KBM-7 (cell line): Measurements from ENCODE around the gene EBLN1.
"Not testable (repeated sequence)": the region's sequence is repeated elsewhere in the genome, so short reads cannot be mapped to it uniquely, and the experiment has no call there.

Experiments
- DNase-seq: peaks from one replicate; pipeline ENCODE4 v3.0.0-alpha.2; 2015
- in situ Hi-C: fragments of 300-500 bp; cut with MboI; formaldehyde crosslinking; loops from 2 replicates; pipeline ENCODE4 v1.14.3; 2020; ENCODE audit warnings: low sequenced_read_pairs, low pct_unique_long_range_greater_than_20kb, mixed read lengths

The EBLN1 gene

DNA sequence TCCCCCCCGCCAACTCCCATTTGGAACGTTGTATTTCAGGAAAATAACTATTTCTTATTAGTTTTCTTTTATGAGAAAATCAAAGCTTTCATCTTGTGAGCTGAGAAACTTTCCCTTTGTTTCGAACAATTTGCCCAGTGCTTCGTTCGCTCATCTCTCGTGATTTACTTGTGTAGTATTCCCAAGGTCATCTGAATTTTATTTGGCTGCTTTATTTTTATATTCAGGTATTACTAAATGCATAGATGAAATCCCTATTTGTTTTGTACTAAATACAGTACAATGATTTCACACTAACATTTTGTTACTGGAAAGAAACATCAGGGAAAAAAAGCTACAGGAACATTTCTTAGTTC lies 12.0 kb upstream of the EBLN1 start:
- DNase-seq, result no peak
- in situ Hi-C loops, result no loop called here

DNA sequence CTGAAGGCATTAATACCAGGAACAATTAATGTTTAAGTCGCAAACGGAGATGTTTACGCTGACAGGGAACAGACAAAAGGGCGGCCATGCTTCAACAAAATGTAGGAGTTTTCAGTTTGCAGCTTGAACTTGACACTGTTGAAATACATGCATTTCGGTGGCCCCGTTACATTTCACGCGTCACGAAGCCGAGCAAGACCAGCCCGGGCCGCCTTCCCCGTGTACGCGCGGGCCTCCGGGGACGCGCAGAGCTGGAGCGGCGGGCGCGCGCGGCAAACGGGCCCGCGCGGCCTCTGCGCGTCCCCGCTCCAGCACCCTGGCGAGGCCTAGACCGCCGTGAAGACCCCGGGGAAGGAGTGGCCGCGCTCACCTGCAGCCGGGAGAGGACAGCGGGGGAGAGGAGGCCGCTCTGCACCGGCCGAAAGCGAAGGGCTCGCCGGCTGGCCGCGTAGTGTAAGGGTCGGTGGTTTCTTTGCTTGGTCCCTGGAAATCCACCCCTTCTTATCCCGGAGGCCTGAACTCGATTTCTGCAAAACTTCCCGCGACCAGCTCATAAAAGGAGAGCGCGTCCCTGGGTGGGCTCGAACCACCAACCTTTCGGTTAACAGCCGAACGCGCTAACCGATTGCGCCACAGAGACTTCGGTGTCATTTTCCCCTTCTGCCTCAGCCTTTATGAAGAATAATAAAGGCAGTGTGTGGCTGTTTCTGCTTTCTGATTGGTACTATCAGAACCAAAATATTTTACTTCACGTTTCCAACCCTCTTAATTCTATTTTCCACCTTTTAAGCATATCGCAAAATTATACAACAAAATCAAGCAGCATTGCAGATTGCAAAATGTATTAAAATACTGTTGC lies 11.4 kb upstream of the EBLN1 start:
- in situ Hi-C loops, result no loop called here
- DNase-seq, result peak; percentile 97

DNA sequence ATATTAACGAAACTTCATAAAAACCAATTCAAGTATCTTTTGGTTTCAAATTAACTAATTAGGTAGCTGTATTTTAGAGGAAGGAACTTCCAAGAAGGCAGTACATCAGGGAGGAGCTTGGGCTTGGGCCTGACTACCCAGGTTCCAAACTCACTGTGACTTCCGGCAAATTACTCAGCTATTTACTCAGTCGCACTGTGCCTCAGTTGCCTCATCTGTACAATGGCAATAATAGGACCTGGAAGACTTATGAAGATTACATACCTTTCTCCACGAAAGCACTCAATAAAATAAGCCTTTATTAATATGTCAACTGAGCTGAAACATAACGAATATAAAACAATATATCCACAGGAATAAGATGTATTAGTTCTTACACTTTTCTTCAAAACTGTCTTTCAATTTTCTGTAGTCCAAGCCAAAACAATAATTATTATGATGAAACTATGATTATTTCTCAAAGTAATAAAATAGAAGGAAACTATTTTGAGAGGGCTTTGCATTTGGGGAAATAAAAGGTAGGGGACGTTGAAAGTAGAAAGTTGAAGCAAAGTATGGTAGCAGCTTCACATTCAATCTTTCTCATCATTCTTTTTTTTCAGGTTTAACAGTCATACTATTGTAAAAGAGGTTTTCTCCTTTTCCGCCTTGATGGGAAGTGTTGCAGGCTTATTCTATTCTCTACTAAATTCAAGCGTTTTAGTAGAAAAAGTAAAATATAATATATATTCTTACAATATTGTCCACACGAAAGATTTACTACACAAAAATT lies 10.5 kb upstream of the EBLN1 start:
- no peak for DNase-seq
- in situ Hi-C loops, result no loop called here

DNA sequence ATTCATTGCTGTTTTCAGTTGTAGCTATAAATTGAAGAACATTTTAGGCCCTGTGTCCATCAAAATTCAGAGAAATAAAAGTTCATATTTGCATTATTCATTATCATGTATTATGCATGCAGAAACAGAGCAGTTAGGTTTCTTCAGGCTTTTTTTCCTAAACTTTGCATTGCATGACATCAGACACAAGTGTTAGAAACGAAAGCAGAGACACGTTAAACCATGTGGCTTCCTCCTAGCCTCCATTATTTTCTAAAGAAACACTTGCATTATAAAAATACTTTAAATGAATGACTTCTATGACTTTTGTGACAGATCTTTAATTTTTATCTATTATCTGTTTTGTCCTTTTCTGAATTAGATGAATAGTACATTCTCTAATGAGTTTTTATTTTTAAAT lies 8.8 kb upstream of the EBLN1 start:
- DNase-seq, result no peak
- in situ Hi-C loops, result no loop called here

DNA sequence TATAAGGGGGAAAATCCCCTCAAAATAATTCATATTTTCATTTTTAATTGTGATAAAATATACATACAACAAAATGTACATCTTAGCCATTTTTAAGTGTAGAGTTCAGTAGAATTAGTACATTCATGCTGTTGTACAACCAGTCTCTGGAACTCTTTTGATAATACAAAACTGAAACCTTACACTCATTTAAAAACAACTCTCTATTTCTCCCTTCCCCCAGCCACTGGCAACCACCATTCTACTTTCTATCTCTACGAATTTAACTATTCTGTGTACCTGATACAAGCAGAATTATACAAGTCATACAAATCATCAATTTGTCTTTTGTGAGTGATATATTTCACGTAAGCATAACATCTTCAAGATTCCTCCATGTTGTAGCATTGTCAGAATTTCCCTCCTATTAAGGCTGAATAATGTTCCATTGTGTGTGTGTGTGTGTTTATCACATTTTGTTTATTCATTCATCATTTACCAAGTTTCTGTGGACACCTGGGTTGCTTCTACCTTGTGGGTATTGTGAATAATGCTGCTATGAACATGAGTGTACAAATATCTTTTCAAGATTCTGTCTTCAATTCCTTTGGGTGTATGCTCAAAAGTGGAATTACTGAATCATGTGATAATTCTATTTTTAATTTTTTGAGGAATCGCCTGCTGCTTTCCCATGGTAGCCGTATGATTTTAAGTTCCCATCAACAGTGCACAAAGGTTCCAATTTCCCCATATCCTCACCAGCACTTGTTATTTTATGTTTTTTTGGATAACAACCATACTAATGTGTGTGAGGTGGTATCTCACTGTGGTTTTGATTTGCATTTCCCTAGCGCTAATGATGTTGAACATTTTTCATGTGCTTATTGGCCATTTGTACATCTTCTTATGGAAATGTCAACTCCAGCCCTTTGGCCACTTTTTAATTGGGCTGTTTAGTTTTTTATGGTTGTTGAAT lies 4.7 kb upstream of the EBLN1 start:
- no peak for DNase-seq
- in situ Hi-C loops, result no loop called here

DNA sequence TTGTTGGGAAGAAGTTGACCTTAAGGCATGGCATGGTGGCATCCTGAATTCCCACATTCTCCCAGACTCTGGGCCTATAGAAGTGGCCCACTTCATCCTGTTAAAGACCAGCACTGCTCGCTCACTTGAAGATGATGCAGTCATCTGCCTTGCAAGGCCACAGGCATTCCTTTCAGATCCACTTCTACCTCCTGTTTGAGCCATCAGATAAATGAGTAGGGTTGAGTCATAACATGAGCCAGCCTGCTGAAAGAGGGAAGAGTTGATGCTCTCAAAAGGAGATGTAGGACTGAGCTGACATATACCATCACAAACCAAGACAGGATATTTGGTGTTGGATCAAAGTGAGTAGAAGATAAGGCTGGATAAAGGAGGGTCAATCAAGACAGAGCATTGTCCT lies 1.5 kb upstream of the EBLN1 start:
- DNase-seq, result no peak

DNA sequence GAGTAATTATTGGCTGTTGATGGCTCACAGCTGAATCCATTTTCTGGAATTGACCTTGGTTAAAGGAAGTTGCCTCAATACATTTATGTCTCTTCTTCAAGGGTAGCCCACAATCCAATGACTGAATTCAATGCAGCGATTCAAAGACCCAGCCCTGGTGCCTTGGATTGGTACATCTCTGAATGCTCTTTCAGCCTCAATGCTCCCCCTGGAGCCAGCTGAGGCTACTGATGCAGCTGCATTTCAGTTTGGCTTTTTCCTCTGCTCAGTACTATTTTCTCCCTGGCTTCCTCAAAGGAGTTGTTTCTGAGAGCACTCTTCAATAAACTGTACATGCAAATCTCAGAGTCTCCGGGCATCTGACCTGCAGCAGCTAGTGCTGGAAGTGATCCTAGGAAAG lies 633 bp upstream of the EBLN1 start:
- no peak for DNase-seq
- in situ Hi-C loops, result no loop called here

More for the DNA sequence above, 1.5 kb upstream of the EBLN1 start:
- in situ Hi-C loops, result no loop called here

DNA sequence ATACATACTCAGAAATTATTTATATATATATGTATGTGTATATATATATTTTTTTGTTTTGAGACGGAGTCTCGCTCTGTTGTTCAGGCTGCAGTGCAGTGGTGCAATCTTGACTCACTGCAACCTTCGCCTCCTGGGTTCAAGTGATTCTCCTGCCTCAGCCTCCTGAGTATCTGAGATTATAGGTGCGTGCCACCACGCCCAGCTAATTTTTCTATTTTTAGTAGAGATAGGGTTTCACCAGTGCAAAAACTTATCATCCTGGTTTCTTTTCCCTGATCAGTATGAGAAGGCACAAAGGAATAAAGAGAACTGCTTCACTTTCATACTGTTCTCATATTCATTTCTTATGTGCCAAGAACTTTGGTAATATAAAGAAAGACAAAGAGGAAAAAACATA lies 731 bp downstream of the EBLN1 start:
- DNase-seq, in situ Hi-C loops: not testable (repeated sequence)

DNA sequence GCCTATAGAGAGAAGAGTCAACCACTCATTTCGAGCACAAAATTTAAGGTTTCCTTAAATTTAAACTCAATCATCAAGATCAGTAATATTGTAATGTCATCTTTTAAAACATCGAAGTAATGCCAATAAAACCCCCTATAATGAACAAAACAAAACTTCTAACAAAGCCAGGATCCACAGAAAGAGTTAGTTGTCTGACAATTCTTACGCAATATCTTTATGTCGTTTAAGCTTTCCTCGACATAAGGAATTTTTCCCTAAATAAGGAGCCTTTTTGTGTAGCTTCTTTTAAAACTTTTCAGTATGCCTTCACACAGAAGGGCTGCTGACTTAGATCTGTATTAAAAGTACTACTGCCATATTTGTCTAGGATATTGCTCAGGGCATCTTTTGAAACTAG lies 7.5 kb downstream of the EBLN1 start:
- in situ Hi-C loops, result no loop called here
- DNase-seq, result no peak

DNA sequence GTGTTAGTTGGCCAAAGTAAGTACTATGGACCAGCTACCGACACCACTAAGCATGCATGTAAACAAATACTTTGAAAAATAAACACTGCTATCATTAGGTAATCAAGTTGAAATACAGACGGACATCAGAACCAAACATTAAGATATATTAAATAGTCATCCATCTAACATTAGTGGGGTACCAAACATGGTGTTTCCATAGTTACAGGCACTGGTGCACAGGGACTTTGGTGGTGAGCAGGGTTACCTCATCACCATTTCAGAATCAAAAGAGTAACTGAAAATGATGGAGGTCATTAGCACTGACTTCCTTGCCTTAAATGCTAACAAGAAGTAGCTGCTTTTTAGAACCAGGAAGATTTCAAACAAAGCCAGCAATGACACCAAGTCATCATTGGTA lies 23.9 kb downstream of the EBLN1 start:
- in situ Hi-C loops, result no loop called here
- DNase-seq, result no peak

DNA sequence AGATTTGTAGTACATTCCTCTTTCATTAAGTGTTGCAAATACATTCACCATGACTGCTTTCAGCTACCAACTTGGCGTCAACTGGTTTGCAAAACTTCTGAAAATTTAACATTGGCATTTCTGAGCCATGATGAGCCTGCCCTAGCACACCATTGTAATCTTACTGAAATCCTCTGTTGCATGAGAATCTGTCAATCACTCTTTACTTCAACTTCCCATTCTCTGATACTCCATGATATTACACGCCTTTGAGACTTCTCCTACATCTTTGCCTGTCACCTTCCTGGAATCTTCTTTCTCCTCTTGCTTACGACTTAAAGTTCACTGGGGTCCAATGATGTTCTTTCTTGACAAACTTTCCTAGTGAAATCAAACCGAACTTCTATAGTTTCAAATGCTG lies 32.2 kb downstream of the EBLN1 start:
- in situ Hi-C loops, result no loop called here
- DNase-seq, result no peak

DNA sequence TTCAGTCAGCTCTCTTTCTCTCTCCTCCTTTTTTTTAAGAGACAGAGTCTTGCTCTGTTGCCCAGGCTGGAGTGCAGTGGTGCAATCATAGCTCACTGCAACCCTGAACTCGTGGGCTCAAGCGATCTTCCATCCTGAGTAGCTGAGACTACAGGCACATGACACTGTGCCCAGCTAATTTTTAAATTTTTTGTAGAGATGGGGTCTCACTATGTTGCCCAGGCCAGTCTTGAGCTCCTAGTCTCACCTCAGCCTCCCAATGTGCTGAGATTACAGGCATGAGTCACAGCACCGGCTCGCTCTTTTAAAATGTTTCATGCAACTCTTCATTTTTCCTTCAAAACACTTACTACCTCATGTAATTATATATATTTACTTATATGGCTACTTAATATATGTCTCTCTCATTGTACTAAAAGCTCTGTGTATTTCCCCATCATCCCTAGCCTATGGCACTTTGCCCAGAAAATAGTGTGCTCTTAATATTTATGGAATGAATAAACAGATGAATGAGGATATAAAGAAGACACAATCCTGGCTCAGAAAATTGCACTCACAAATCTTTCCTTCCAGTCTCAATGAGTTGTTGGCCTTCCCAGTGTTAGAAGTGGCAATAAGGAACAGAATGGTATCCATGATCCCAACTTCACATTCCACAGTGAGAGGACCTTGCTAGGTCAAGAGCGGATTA lies 33.9 kb downstream of the EBLN1 start:
- DNase-seq, result no peak
- in situ Hi-C loops, result no loop called here

DNA sequence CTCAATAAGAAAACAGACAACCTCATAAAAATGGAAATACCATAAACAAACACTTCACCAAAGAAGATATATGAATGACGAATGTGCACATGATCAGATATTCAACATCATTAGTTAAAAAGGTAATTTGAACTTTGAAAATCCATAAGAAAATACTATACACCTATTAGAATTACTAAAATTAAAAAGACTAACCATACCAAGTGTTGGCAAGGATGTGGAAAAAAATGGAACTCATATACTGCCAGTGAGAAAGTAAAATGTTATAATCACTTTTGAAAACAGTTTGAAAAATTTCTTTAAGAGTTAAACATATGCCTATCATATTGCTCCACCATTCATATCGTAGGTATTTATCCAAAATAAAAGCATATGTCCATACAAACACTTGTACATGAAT lies 37.1 kb downstream of the EBLN1 start:
- in situ Hi-C loops, result no loop called here
- DNase-seq, result no peak

DNA sequence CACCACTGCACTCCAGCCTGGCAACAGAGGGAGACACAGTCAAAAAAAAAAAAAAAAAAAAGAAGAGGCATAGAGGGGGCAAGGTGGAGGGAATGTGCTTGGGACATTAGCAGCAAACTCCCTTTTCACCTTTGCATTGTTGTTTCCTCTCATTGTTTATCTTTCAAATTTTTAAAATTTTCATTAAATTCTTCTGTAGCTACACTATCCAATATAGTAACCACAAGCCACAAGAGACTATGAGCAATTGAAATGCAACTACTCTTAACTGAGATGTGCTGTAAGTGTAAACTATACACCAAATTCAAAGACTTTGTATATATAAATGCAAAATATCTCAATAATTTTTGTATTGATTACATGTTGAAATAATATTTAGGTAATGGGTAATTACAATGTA lies 43.4 kb downstream of the EBLN1 start:
- in situ Hi-C loops, result no loop called here
- no peak for DNase-seq

DNA sequence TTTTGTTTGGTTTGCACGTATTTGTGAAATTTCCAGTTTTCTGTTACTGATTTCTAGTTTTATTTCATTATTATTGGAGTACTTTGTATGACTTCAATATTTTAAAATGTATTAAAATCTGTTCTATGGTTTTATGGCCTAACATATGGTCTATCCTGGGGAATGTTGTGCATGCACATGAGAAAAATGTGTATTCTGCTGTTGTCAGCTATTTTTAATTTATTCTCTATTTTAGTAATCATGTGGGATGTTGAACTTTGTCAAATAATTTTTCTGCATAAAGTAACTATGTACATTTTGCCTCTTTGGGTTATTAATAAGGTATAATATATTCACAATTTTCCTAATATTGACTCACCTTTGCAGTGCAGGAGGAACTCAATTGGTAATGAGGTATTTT lies 46.7 kb downstream of the EBLN1 start:
- in situ Hi-C loops, result no loop called here
- no peak for DNase-seq

DNA sequence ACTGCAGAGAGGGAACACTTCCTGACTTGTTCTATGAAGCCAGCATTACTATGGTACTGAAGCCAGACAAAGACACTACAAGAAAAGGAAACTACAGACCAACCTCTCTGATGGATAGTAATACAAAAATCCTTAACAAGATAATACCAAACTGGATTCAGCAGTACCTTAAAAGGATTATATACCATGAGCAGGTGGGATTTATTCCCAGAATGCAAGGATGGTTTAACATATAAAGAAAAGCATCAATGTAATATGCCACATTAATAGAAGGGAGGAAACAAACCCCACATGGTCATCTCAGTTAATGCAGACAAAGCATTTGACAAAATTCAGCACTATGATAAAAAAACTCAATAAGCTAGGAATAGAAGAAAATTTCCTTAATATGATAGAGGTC lies 47.2 kb downstream of the EBLN1 start:
- no peak for DNase-seq
- in situ Hi-C loops, result no loop called here

DNA sequence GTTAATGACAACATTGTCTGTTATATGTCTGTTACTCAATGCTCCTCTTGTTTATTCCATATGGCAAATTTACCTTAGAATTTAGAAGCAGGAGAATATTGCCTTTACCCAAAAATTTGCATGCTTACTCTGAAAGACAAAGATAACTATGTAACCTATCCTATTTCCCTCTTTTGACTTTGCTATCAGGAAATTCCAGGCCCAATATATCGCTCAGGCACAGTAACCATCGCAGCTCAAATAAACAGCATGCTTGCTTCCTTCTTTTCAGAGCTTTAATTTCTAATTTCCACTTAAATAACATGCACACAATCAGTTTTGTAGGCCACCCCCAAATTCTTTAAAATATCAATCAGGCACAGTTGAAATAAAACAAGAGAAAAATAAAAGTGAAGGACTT lies 57.8 kb downstream of the EBLN1 start:
- no peak for DNase-seq
- in situ Hi-C loops, result no loop called here

DNA sequence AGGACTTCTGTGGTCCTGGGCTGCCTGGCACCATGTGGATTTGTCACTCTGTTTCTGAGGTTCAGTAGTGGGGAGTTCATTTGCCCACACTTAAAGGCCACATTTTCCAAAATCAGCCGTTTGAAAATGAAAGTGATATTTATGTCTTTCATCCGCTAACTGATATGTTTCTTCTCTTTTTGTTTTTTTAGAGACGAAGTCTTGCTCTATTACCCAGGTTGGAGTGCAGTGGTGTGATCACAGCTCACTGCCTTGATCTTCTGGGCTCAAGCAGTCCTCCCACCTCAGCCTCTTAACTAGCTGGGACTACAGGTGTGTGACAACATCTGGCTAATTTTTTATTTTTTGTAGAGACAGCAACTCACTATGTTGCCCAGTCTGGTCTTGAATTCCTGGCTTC lies 58.6 kb downstream of the EBLN1 start:
- in situ Hi-C loops, result no loop called here
- no peak for DNase-seq
